Hepatocyte (in vitro differentiated cells): ENCODE data around the gene MCRS1. TPM values are rescaled to one million over a fixed set of nuclear protein-coding genes. Genes with fewer than 3 reads are reported as not detected.

Experiments
- DNase-seq: peaks from one replicate; pipeline ENCODE4 v3.0.0-alpha.2; 2016; ENCODE audit warnings: low spot score
- H2AFZ ChIP-seq: fragments of 200-600 bp; sonication (generic); 2 replicates; pipeline ENCODE4 v1.6.0; 2016; ENCODE audit warnings: antibody characterized with exemption, mild to moderate bottlenecking
- H3K27ac ChIP-seq: fragments of 200-600 bp; sonication (generic); 2 replicates; pipeline ENCODE4 v1.5.1; 2016; ENCODE audit warnings: mild to moderate bottlenecking
- H3K27me3 ChIP-seq: fragments of 200-600 bp; sonication (generic); 2 replicates; pipeline ENCODE4 v1.6.1; 2016
- H3K36me3 ChIP-seq: fragments of 200-600 bp; sonication (generic); replicated peaks from 2 replicates; pipeline ENCODE4 v1.5.1; 2016; ENCODE audit warnings: low read depth; ENCODE audit not compliant: insufficient read depth
- H3K4me1 ChIP-seq: fragments of 200-600 bp; sonication (generic); 2 replicates; pipeline ENCODE4 v1.5.1; 2016; ENCODE audit warnings: mild to moderate bottlenecking, moderate library complexity; ENCODE audit not compliant: insufficient read depth
- H3K4me2 ChIP-seq: fragments of 200-600 bp; sonication (generic); 2 replicates; pipeline ENCODE4 v1.6.0; 2016
- H3K4me3 ChIP-seq: fragments of 200-600 bp; sonication (generic); 2 replicates; pipeline ENCODE4 v1.5.1; 2016; ENCODE audit warnings: mild to moderate bottlenecking
- H3K79me2 ChIP-seq: fragments of 200-600 bp; sonication (generic); 2 replicates; pipeline ENCODE4 v1.6.0; 2017; ENCODE audit warnings: mild to moderate bottlenecking
- H3K9me2 ChIP-seq: fragments of 200-600 bp; sonication (generic); replicated peaks from 2 replicates; pipeline ENCODE4 v1.6.0; 2017; ENCODE audit warnings: mild to moderate bottlenecking; ENCODE audit not compliant: insufficient read depth
- H3K9me3 ChIP-seq: fragments of 200-600 bp; sonication (generic); 2 replicates; pipeline ENCODE4 v1.5.1; 2016; ENCODE audit warnings: low read depth, mild to moderate bottlenecking
- H4K20me1 ChIP-seq: fragments of 200-600 bp; sonication (generic); 2 replicates; pipeline ENCODE4 v1.6.0; 2016; ENCODE audit warnings: mild to moderate bottlenecking; ENCODE audit not compliant: insufficient read depth, poor library complexity, severe bottlenecking
- CTCF ChIP-seq: fragments of 200-600 bp; sonication (generic); IDR thresholded peaks from 2 replicates; pipeline ENCODE4 v1.5.1; 2016; ENCODE audit warnings: antibody characterized with exemption, mild to moderate bottlenecking; ENCODE audit not compliant: poor library complexity
- EZH2 ChIP-seq: fragments of 200-600 bp; sonication (generic); IDR thresholded peaks from 2 replicates; pipeline ENCODE4 v1.6.1; 2016; ENCODE audit warnings: antibody characterized with exemption, mild to moderate bottlenecking, borderline replicate concordance
- EZH2phosphoT487 ChIP-seq: fragments of 200-600 bp; sonication (generic); IDR thresholded peaks from one replicate; pipeline ENCODE4 v1.6.1; 2018; ENCODE audit warnings: antibody characterized with exemption, mild to moderate bottlenecking, low read depth, moderate library complexity; ENCODE audit not compliant: unreplicated experiment, severe bottlenecking
- WGBS: methylation state at CpG from one replicate; pipeline ENCODE4 v1.1.6; 2016; ENCODE audit warnings: low lambda C conversion rate; ENCODE audit errors: missing lambda C conversion rate; 5-methylcytosine and 5-hydroxymethylcytosine counted together
- polyA plus RNA-seq: library from polyadenylated mRNA; unstranded; fragments of >200 nt; fragmentation: Nextera tagmentation; extraction: Ambion mirVana; gene quantifications from 2 replicates; pipeline ENCODE4 v1.2.1, GENCODE V29; 2016
- total RNA-seq: library from RNA; depleted of rRNA; stranded (reverse); fragments of >200 nt; gene quantifications from 2 replicates; pipeline ENCODE4 v1.2.3, GENCODE V29; 2014

The MCRS1 gene
- total and polyA plus RNA-seq, 2 experiments from 2014 or later, result 51.4 to 57.7 TPM

GRCh38 chr12:49563951-49564685 lies 3.8 kb downstream of the MCRS1 start:
- Histone ChIP-seq H3K27me3 (no peaks in the 10 kb centered on the region), H3K9me2 (no peaks in the 10 kb centered on the region), H3K79me2 (peaks cover 25% of the 10 kb centered on the region), H3K27ac (no peak overlapping the region), H3K36me3 (no peaks in the 10 kb centered on the region), H3K4me3 (no peak overlapping the region), H3K4me2 (no peak overlapping the region), H2AFZ (no peak overlapping the region), H3K9me3 (no peaks in the 10 kb centered on the region), H4K20me1 (no peaks in the 10 kb centered on the region), H3K4me1 (peaks cover 5% of the 10 kb centered on the region)
- no peak for TF ChIP-seq EZH2phosphoT487
- TF ChIP-seq EZH2, result no peak
- no peak for TF ChIP-seq CTCF
- no peak for DNase-seq
- 97% methylated on average over 14 of the region's 14 CpGs for WGBS

- Histone ChIP-seq H3K27ac (no peak overlapping the region), H3K4me2 (no peak overlapping the region), H3K9me2 (no peaks in the 10 kb centered on the region), H3K4me1 (peaks cover 5% of the 10 kb centered on the region), H4K20me1 (no peaks in the 10 kb centered on the region), H3K4me3 (no peak overlapping the region), H3K36me3 (no peaks in the 10 kb centered on the region), H3K9me3 (no peaks in the 10 kb centered on the region), H2AFZ (no peak overlapping the region), H3K27me3 (no peaks in the 10 kb centered on the region), H3K79me2 (peaks cover 19% of the 10 kb centered on the region)
- DNase-seq, result no peak
- 94% methylated on average over 6 of the region's 6 CpGs for WGBS
- TF ChIP-seq CTCF (no peak), EZH2phosphoT487 (no peak), EZH2 (no peak)
Measured at GRCh38 chr12:49562831-49563230, 5.1 kb downstream of the MCRS1 start.

GRCh38 chr12:49562233-49562632 lies 5.7 kb downstream of the MCRS1 start:
- H3K79me2 ChIP-seq, result peaks cover 15% of the 10 kb centered on the region
- H3K27me3 ChIP-seq, result no peaks in the 10 kb centered on the region
- TF ChIP-seq EZH2phosphoT487, result no peak
- no peak for TF ChIP-seq EZH2
- no peak for TF ChIP-seq CTCF
- H3K4me2 ChIP-seq, result no peak overlapping the region
- H3K4me3 ChIP-seq, result no peak overlapping the region
- H4K20me1 ChIP-seq, result no peaks in the 10 kb centered on the region
- no peaks in the 10 kb centered on the region for H3K9me3 ChIP-seq
- no peaks in the 10 kb centered on the region for H3K36me3 ChIP-seq
- peaks cover 5% of the 10 kb centered on the region for H3K4me1 ChIP-seq
- no peak overlapping the region for H2AFZ ChIP-seq
- 91% methylated on average over 6 of the region's 6 CpGs for WGBS
- no peak for DNase-seq
- H3K9me2 ChIP-seq, result no peaks in the 10 kb centered on the region
- H3K27ac ChIP-seq, result no peak overlapping the region
